BLaER1 (cell line): ENCODE data around the gene NDUFS2.

Experiments
- H3K27ac ChIP-seq: shearing (Covaris generic); formaldehyde crosslinking; 2 replicates; pipeline ENCODE4 v1.8.1; 2022
- H3K27me3 ChIP-seq: shearing (Covaris generic); formaldehyde crosslinking; 2 replicates; pipeline ENCODE4 v1.8.1; 2022
- H3K36me3 ChIP-seq: shearing (Covaris generic); formaldehyde crosslinking; 2 replicates; pipeline ENCODE4 v1.8.1; 2022
- H3K4me1 ChIP-seq: shearing (Covaris generic); formaldehyde crosslinking; 2 replicates; pipeline ENCODE4 v1.8.1; 2022
- H3K4me2 ChIP-seq: shearing (Covaris generic); formaldehyde crosslinking; 2 replicates; pipeline ENCODE4 v1.8.1; 2022
- H3K4me3 ChIP-seq: shearing (Covaris generic); formaldehyde crosslinking; 2 replicates; pipeline ENCODE4 v1.8.1; 2022
- H3K9ac ChIP-seq: shearing (Covaris generic); formaldehyde crosslinking; 2 replicates; pipeline ENCODE4 v1.8.1; 2022
- H3K9me3 ChIP-seq: shearing (Covaris generic); formaldehyde crosslinking; 2 replicates; pipeline ENCODE4 v1.8.1; 2022
- H4K20me1 ChIP-seq: shearing (Covaris generic); formaldehyde crosslinking; 2 replicates; pipeline ENCODE4 v1.8.1; 2022
- Cebpa-rat ChIP-seq: shearing (Covaris generic); IDR thresholded peaks from 2 replicates; pipeline ENCODE4 v1.8.1; 2022

The NDUFS2 gene

DNA sequence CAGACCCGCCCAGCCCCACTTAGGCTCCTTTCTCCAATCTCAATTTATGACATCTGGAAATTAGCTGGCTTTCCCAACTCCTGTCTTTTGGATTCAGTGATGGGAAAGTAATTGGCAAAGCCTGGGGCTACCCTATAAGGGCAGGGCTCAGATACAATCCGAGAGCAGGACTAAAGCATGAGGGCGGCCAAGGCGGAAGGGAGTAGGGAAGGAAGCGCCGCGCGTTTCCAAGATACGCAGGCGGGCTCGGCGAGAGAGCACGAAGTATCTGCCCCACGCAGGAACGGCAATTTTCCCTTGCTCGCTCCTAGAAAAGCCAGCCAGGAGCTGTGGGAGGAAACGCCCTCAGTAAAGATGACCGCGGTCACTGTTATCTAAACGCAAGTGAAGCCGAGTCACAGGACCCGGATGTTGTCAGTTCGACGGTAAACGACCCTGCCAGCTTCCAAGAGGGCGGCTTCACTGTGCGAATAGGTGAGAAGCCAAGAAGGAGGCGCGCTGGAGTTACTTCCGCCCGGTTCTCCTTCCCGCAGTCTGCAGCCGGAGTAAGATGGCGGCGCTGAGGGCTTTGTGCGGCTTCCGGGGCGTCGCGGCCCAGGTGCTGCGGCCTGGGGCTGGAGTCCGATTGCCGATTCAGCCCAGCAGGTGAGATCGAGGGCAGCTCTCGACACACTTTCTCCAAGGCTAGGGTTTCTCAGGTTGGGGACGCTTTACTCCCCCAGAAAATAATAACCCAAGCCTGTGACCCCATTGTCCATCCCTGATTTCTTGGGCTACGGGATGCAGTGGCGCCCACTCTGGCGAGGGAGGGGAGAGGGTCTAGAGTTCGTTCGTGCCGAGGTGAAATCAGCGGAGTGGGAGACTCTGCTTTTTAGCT is at the start of gene NDUFS2:
NDUFS2 (plus strand) TSS at position 532 of the 877 bp plus-strand sequence; CDS start at position 551, 19 bp downstream.
- Histone ChIP-seq H3K27ac (peak within 1 kb of the TSS; percentile 86), H3K4me1 (peaks cover 62% of the 10 kb centered on the region), H3K27me3 (no peaks in the 10 kb centered on the region), H3K36me3 (peaks cover 36% of the 10 kb centered on the region), H3K4me2 (peak within 1 kb of the TSS; percentile 88), H3K9ac (peak within 1 kb of the TSS; percentile 83), H3K9me3 (no peaks in the 10 kb centered on the region), H4K20me1 (no peaks in the 10 kb centered on the region), H3K4me3 (peak within 1 kb of the TSS; percentile 74)
- TF ChIP-seq Cebpa-rat, result no peak

DNA sequence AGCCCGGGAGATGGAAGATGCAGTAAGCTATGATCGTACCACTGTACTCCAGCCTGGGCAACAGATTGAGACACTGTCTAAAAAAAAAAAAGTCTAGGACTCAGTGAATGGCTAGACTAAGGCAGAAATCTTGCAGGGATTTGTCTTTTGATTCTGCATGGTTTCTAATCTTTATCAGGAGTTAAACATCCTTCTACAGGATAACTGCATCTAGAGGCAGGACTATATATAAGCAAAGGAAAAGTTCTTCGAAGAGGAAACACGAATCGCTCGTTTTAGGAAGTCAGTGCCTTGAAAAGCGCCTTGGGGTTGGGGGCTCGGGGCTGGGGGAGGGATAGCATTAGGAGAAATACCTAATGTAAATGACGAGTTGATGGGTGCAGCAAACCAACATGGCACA is 49.0 kb upstream of the NDUFS2 start:
- Histone ChIP-seq H4K20me1 (no peaks in the 10 kb centered on the region), H3K36me3 (peaks cover 25% of the 10 kb centered on the region), H3K9ac (peak overlapping the region; percentile 94; the same call in 1 of the 2 replicates), H3K4me2 (peak overlapping the region; percentile 82), H3K27ac (peak overlapping the region; percentile 96), H3K9me3 (no peaks in the 10 kb centered on the region), H3K4me3 (peak overlapping the region; percentile 87), H3K27me3 (no peaks in the 10 kb centered on the region), H3K4me1 (peaks cover 25% of the 10 kb centered on the region)
- no peak for TF ChIP-seq Cebpa-rat

DNA sequence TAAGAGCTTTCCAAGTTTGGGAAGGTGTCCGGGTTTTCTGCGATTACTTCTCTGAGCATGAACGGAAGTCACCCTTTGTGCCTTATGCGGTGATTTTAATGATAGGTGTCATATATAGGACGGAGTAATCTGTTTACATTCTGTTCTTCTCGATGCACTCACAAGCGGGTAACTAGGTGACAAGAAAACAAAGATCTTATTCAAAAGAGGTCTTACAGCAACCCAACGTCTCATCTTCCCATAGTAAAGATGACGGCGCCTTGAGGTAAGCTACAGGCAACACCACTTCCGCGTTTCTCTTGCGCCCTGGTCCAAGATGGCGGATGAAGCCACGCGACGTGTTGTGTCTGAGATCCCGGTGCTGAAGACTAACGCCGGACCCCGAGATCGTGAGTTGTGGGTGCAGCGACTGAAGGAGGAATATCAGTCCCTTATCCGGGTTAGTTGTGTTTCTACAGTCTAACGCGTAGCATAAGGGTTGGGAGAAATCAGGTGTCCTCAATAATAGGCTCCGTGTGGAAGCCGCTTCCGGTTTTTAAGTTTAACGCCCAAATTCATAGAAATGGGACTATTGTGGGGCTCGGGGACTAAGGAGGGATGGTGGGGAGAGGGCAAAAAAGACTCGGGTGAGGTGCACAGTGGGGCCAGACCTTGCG is 48.4 kb upstream of the NDUFS2 start, which contains the start of gene UFC1:
UFC1 (plus strand) TSS at position 297 of the 656 bp plus-strand sequence; CDS start at position 317, 20 bp downstream.
- H3K27me3 ChIP-seq, result no peaks in the 10 kb centered on the region
- peak within 1 kb of the TSS; percentile 82 for H3K4me2 ChIP-seq
- peaks cover 32% of the 10 kb centered on the region for H3K36me3 ChIP-seq
- H3K27ac ChIP-seq, result peak within 1 kb of the TSS; percentile 96
- no peaks in the 10 kb centered on the region for H3K9me3 ChIP-seq
- peak within 1 kb of the TSS; percentile 94 for H3K9ac ChIP-seq
- no peak for TF ChIP-seq Cebpa-rat
- peaks cover 31% of the 10 kb centered on the region for H3K4me1 ChIP-seq
- H3K4me3 ChIP-seq, result peak within 1 kb of the TSS; percentile 87
- no peaks in the 10 kb centered on the region for H4K20me1 ChIP-seq

DNA sequence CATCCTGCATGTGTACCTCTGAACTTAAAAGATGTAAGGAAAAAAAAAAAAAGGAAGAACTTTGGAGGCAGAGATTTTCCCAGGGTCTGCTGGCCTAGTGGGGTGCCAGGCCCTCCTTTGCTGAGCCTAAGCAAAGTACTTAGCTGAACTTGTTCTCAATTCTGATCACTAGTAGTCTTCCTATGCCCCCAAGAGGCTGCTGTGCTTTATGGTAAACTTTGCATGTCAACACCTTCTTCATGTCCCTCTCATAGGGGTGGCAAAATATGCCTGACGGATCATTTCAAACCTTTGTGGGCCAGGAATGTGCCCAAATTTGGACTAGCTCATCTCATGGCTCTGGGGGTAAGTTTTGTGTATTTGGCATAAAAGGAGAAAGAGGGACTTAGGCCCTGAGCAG is 44.3 kb upstream of the NDUFS2 start:
- Histone ChIP-seq H3K27ac (no peak overlapping the region), H3K9ac (no peak overlapping the region)

DNA sequence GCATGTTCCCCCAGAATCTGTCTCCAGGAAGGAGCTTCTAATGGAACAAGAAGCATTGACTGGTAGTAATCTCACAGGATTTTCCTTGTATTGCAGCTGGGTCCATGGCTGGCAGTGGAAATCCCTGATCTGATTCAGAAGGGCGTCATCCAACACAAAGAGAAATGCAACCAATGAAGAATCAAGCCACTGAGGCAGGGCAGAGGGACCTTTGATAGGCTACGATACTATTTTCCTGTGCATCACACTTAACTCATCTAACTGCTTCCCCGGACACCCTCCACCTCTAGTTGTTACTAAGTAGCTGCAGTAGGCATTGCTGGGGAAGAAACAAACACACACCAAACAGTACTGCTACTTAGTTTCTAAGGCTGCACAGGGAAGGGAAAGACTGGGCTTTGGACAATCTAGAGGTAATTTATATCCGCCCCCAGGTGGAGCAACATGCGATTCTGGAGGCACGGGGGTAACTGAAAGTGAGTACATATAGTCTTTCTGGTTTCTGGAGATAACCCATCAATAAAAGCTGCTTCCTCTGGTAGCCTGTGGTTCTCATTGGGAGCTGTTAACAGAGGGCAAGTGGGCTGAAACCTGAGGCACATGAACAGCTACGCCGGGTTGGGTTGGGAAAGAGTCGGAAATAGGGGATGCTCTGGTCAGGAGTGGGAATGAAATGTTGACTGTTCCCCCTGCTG is 43.7 kb upstream of the NDUFS2 start:
- H3K36me3 ChIP-seq, result peaks cover 62% of the 10 kb centered on the region
- no peaks in the 10 kb centered on the region for H3K9me3 ChIP-seq
- H4K20me1 ChIP-seq, result no peaks in the 10 kb centered on the region
- peak overlapping the region; percentile 90 for H3K4me3 ChIP-seq
- peak overlapping the region; percentile 90 for H3K4me2 ChIP-seq
- TF ChIP-seq Cebpa-rat, result no peak
- no peaks in the 10 kb centered on the region for H3K27me3 ChIP-seq
- H3K4me1 ChIP-seq, result peaks cover 44% of the 10 kb centered on the region
- H3K27ac ChIP-seq, result no peak overlapping the region
- peak overlapping the region; percentile 95; the same call in 1 of the 2 replicates for H3K9ac ChIP-seq

More for the DNA sequence above, 44.3 kb upstream of the NDUFS2 start:
- Histone ChIP-seq H3K4me3 (no peak overlapping the region), H3K36me3 (peaks cover 56% of the 10 kb centered on the region), H3K4me2 (no peak overlapping the region), H3K4me1 (peaks cover 48% of the 10 kb centered on the region), H4K20me1 (no peaks in the 10 kb centered on the region), H3K27me3 (no peaks in the 10 kb centered on the region), H3K9me3 (no peaks in the 10 kb centered on the region)
- TF ChIP-seq Cebpa-rat, result no peak

DNA sequence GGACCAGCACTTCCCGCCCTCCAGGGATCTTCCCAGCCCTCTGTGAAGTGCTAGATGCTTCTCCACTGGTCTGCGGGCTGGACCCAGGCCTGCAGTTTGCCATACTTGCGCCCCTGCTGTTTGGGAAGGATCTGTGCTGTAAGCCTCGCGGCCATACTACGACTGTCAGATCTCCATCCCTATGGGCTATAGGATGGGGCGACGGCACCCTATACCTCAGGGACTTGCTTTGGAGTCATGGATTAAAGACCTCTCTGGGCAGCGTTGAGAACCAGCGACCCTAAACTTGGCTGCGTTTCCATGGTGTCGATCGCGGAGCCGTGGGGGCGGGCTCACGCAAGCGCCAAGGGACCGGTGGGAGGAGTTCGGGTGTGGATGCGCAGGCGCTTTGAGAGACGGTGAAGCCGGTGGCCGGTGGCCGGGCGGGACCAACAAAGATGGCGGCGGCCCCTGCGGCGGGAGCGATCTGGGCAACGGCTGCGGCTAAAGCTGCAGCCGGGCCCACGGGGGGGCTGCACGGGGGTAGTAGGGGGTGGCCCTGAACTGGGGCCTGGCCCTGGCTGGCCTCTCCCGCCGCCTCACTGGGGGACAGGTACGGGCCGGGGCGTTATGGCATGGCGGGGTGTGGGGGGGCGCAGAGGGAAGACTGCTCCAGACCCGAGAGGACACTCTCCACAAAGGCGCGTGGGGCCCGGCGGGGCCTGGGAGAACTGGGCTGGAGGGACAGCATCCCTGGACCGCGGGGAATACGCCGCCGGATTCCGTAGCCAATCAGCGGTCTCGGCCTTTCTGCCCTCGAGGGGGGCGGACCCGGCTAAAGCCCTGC is 42.9 kb upstream of the NDUFS2 start, which contains the start of gene USP21:
USP21 (plus strand) TSS at position 414 of the 826 bp plus-strand sequence. CDS start 1,141 bp downstream, outside the sequence.
- H3K27me3 ChIP-seq, result no peaks in the 10 kb centered on the region
- peaks cover 43% of the 10 kb centered on the region for H3K4me1 ChIP-seq
- peak within 1 kb of the TSS; percentile 90 for H3K4me2 ChIP-seq
- peak within 1 kb of the TSS; percentile 93 for H3K27ac ChIP-seq
- peak within 1 kb of the TSS; percentile 90 for H3K4me3 ChIP-seq
- no peaks in the 10 kb centered on the region for H4K20me1 ChIP-seq
- H3K9me3 ChIP-seq, result no peaks in the 10 kb centered on the region
- no peak for TF ChIP-seq Cebpa-rat
- H3K9ac ChIP-seq, result peak within 1 kb of the TSS; percentile 95
- peaks cover 70% of the 10 kb centered on the region for H3K36me3 ChIP-seq

DNA sequence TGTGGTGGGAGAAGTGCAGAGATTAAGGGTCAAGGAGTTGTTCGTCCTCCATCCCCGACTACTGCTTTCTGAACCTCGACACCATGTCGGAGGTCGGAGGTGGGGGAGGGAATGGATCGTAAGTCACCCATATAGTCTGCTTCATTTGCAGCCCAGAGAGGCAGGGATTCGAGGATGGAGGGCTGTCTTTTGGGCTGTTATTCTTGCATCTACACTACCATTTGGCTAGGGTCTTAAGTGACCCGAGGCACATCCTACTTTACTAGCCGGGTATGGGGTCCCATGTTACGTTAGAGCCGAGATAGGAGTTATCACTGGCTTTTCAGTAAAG is 42.3 kb upstream of the NDUFS2 start:
- Histone ChIP-seq H3K36me3 (peaks cover 76% of the 10 kb centered on the region), H3K27ac (peak overlapping the region; percentile 93)

DNA sequence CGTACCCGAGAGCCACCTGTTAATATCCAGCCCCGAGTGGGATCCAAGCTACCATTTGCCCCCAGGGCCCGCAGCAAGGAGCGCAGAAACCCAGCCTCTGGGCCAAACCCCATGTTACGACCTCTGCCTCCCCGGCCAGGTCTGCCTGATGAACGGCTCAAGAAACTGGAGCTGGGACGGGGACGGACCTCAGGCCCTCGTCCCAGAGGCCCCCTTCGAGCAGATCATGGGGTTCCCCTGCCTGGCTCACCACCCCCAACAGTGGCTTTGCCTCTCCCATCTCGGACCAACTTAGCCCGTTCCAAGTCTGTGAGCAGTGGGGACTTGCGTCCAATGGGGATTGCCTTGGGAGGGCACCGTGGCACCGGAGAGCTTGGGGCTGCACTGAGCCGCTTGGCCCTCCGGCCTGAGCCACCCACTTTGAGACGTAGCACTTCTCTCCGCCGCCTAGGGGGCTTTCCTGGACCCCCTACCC is 41.5 kb upstream of the NDUFS2 start:
- H4K20me1 ChIP-seq, result no peaks in the 10 kb centered on the region

More for the DNA sequence above, 42.3 kb upstream of the NDUFS2 start:
- Histone ChIP-seq H3K4me2 (peak overlapping the region; percentile 90), H3K4me1 (peaks cover 40% of the 10 kb centered on the region), H3K4me3 (peak overlapping the region; percentile 90), H3K9me3 (no peaks in the 10 kb centered on the region), H3K9ac (peak overlapping the region; percentile 95), H3K27me3 (no peaks in the 10 kb centered on the region), H4K20me1 (no peaks in the 10 kb centered on the region)
- TF ChIP-seq Cebpa-rat, result no peak

DNA sequence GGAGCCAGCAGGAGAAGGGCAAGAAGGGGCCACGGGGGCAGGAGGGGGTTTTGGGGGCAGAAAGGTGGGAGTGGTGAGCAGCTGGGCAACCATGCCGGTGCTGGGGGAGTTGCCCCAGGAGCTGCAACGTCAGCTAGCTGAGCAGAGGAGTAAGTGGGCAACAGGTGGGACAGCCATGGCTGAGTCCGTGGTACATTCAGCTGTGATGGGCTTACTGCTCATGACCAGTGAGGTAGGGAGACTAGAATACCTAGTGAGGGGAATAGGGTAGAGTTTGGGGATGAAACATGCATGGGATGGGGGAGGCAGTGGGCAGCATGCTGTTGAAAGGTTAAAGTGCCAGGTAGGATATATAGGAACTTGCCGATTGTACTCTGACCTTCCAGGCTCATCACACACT is 40.5 kb upstream of the NDUFS2 start:
- no peak for TF ChIP-seq Cebpa-rat
- Histone ChIP-seq H3K9ac (no peak overlapping the region), H3K4me3 (no peak overlapping the region), H3K27me3 (no peaks in the 10 kb centered on the region), H3K36me3 (peaks cover 69% of the 10 kb centered on the region), H3K9me3 (no peaks in the 10 kb centered on the region), H4K20me1 (no peaks in the 10 kb centered on the region), H3K4me1 (peaks cover 36% of the 10 kb centered on the region), H3K27ac (no peak overlapping the region), H3K4me2 (no peak overlapping the region)

More for the DNA sequence above, 41.5 kb upstream of the NDUFS2 start:
- no peak overlapping the region for H3K27ac ChIP-seq
- H3K9me3 ChIP-seq, result no peaks in the 10 kb centered on the region
- no peaks in the 10 kb centered on the region for H3K27me3 ChIP-seq
- peaks cover 78% of the 10 kb centered on the region for H3K36me3 ChIP-seq
- no peak for TF ChIP-seq Cebpa-rat
- 0 out of 2 replicates have a peak overlapping the region, but pooled peaks have one; percentile 0 for H3K9ac ChIP-seq
- peaks cover 39% of the 10 kb centered on the region for H3K4me1 ChIP-seq
- H3K4me2 ChIP-seq, result peak overlapping the region; percentile 90
- H3K4me3 ChIP-seq, result no peak overlapping the region
